Measurements from ENCODE around the gene MCUB.

- no peak for TF ChIP-seq CTCF (IDR thresholded peaks at IDR 0.05; ENCODE audit: extremely low read depth in 1 of 2, insufficient read depth in 1 of 2, low read depth in 1 of 2, low read length in 2 of 2)
- TF ChIP-seq MAX (IDR thresholded peaks at IDR 0.05; ENCODE audit: insufficient read depth, insufficient read length), result no peak
- no peak for TF ChIP-seq POLR2AphosphoS5 (IDR thresholded peaks at IDR 0.05; ENCODE audit: insufficient read depth, low read depth, low read length)
- TF ChIP-seq JUN (IDR thresholded peaks at IDR 0.05; ENCODE audit: borderline replicate concordance, insufficient read depth, insufficient read length, low read depth), result no peak
- TF ChIP-seq POLR2A (IDR thresholded peaks at IDR 0.05; ENCODE audit: low read depth, low read length), result no peak
Observed at GRCh38 chr4:109578846-109579245, 18.8 kb downstream of the MCUB start.

Data from endothelial cell of umbilical vein (primary cell).